B cell (primary cell): ENCODE results near the gene HOPX. TPM values are rescaled to one million over a fixed set of nuclear protein-coding genes. Genes with fewer than 3 reads are reported as not detected.

Experiments
- ATAC-seq: fragments of 200-7000 bp; cut with Tn5 transposase; one replicate; pipeline ENCODE4 v1.10.0; 2021; ENCODE audit warnings: low read depth, mild to moderate bottlenecking, moderate number of reproducible peaks, moderate library complexity
- CTCF ChIA-PET: fragments of 350-600 bp; sonication (Branson Sonifier 250); formaldehyde crosslinking; loops from one replicate; lab custom pipeline; 2021; ENCODE audit warnings: antibody characterized with exemption, inconsistent platforms; lab: Charles Lee
- POLR2A ChIA-PET: fragments of 350-600 bp; sonication (Branson Sonifier 250); formaldehyde crosslinking; loops from one replicate; lab custom pipeline; 2021; ENCODE audit warnings: antibody characterized with exemption; lab: Charles Lee
- DNase-seq: peaks from one replicate; pipeline ENCODE4 v3.0.0; 2013
- H2AFZ ChIP-seq: 2 replicates; pipeline ENCODE4 v1.6.1; 2012; ENCODE audit warnings: mild to moderate bottlenecking, low read depth, low read length; ENCODE audit not compliant: insufficient read depth, poor library complexity, severe bottlenecking
- H3K27ac ChIP-seq, 2 donors: 1 replicate in 1 of 2; 2 replicates in 1 of 2; pipeline ENCODE4 v1.5.1; 2012 to 2013; ENCODE audit warnings: low read length in 2 of 2, mild to moderate bottlenecking in 2 of 2, moderate library complexity in 1 of 2
- H3K27me3 ChIP-seq, 4 experiments: fragments of 200-600 bp in 1 of 4; sonication (generic) in 1 of 4; replicated peaks in 1 of 4; 1 replicate in 2 of 4; 2 replicates in 2 of 4; pipeline versions ENCODE4 v1.6.1 to v1.7.0; 2013 to 2016; ENCODE audit warnings: low read length in 3 of 4, mild to moderate bottlenecking in 2 of 4, mixed read lengths in 1 of 4, moderate library complexity in 1 of 4; ENCODE audit not compliant: insufficient read depth in 4 of 4, control insufficient read depth in 3 of 4; ENCODE audit errors: control extremely low read depth in 1 of 4
- H3K36me3 ChIP-seq, 2 experiments: replicated peaks in 1 of 2; 1 replicate in 1 of 2; 2 replicates in 1 of 2; pipeline versions ENCODE4 v1.6.1 to v1.7.1; 2013; ENCODE audit warnings: low read length in 1 of 2; ENCODE audit not compliant: insufficient read depth in 2 of 2, control insufficient read depth in 1 of 2; ENCODE audit errors: control extremely low read depth in 1 of 2, extremely low read depth in 1 of 2
- H3K4me1 ChIP-seq, 2 donors: fragments of 200-600 bp in 1 of 2; sonication (generic) in 1 of 2; 1 replicate in 1 of 2; 2 replicates in 1 of 2; pipeline versions ENCODE4 v1.5.1 to v1.6.1; 2013 to 2017; ENCODE audit warnings: low read length in 2 of 2; ENCODE audit not compliant: control insufficient read depth in 2 of 2, insufficient read depth in 2 of 2
- H3K4me2 ChIP-seq: replicated peaks from 2 replicates; pipeline ENCODE3; 2012; ENCODE audit warnings: mild to moderate bottlenecking, low read depth, low read length; ENCODE audit not compliant: poor library complexity, severe bottlenecking
- H3K4me3 ChIP-seq, 5 experiments: fragments of 200-600 bp in 1 of 5; sonication (generic) in 1 of 5; 1 replicate in 3 of 5; 2 replicates in 2 of 5; pipeline versions ENCODE4 v1.5.1 to v1.7.0; 2011 to 2016; ENCODE audit warnings: low read length in 4 of 5, mild to moderate bottlenecking in 4 of 5, low read depth in 2 of 5, control low read depth in 1 of 5, moderate library complexity in 1 of 5; ENCODE audit not compliant: insufficient read depth in 1 of 5; ENCODE audit errors: control extremely low read depth in 1 of 5, extremely low read depth in 1 of 5
- H3K79me2 ChIP-seq: fragments of 200-600 bp; sonication (generic); one replicate; pipeline ENCODE4 v1.6.0; 2016; ENCODE audit warnings: low read length; ENCODE audit not compliant: control insufficient read depth, insufficient read depth
- H3K9ac ChIP-seq: fragments of 200-600 bp; sonication (generic); 2 replicates; pipeline ENCODE4 v1.6.1; 2017; ENCODE audit warnings: mild to moderate bottlenecking, low read length, moderate library complexity
- H3K9me3 ChIP-seq, 3 donors: one replicate each; pipeline versions ENCODE4 v1.6.1 to v1.7.1; 2013; ENCODE audit warnings: low read length in 2 of 3; ENCODE audit not compliant: control insufficient read depth in 2 of 3, insufficient read depth in 1 of 3; ENCODE audit errors: control extremely low read depth in 1 of 3
- H4K20me1 ChIP-seq: 2 replicates; pipeline ENCODE4 v1.6.0; 2012; ENCODE audit warnings: mild to moderate bottlenecking, low read length; ENCODE audit not compliant: insufficient read depth, control insufficient read depth, poor library complexity, severe bottlenecking
- H3K27ac Mint-ChIP-seq: one replicate; pipeline ENCODE4 v1.8.0; 2021; ENCODE audit warnings: mixed read lengths
- H3K27me3 Mint-ChIP-seq: one replicate; pipeline ENCODE4 v1.8.0; 2021; ENCODE audit warnings: mixed read lengths
- H3K4me1 Mint-ChIP-seq: one replicate; pipeline ENCODE4 v1.8.0; 2021; ENCODE audit warnings: mixed read lengths
- H3K4me3 Mint-ChIP-seq: one replicate; pipeline ENCODE4 v1.8.0; 2021; ENCODE audit warnings: mixed read lengths
- H3K9me3 Mint-ChIP-seq: one replicate; pipeline ENCODE4 v1.8.0; 2022; ENCODE audit warnings: mixed read lengths; ENCODE audit not compliant: insufficient read depth
- CTCF ChIP-seq: fragments of 200-600 bp; IDR thresholded peaks from one replicate; pipeline ENCODE4 v1.8.0; 2022; ENCODE audit warnings: antibody characterized with exemption, mild to moderate bottlenecking
- EZH2 ChIP-seq: IDR thresholded peaks from 2 replicates; pipeline ENCODE4 v1.6.1; 2012; ENCODE audit warnings: borderline replicate concordance, low read depth, mild to moderate bottlenecking, moderate library complexity, low read length; ENCODE audit not compliant: insufficient read depth, poor library complexity, severe bottlenecking
- WGBS: methylation state at CpG from one replicate; pipeline ENCODE4 v1.1.5; 2013; ENCODE audit warnings: missing lambda C conversion rate; ENCODE audit not compliant: insufficient coverage; 5-methylcytosine and 5-hydroxymethylcytosine counted together
- intact Hi-C: fragments of 100-400 bp; cut with micrococcal nuclease; formaldehyde crosslinking; loops from one replicate; pipeline ENCODE4 v1.10.0; 2022
- polyA plus RNA-seq: library from polyadenylated mRNA; depleted of rRNA; stranded (reverse); fragments of >200 nt; gene quantifications from 2 replicates; pipeline ENCODE4 v1.2.3, GENCODE V29; 2012
- total RNA-seq, 2 donors: library from RNA; stranded (reverse); fragments of 120-200 nt in 1 of 2; gene quantifications; 1 replicate in 1 of 2; 2 replicates in 1 of 2; pipeline versions ENCODE4 v1.2.3 to v1.2.4, GENCODE V29; 2013 to 2022

The HOPX gene
- total and polyA plus RNA-seq, 2 donors (not counting 1 experiment from before 2014, with no cell fraction given): 7.4 to 29.2 TPM

DNA sequence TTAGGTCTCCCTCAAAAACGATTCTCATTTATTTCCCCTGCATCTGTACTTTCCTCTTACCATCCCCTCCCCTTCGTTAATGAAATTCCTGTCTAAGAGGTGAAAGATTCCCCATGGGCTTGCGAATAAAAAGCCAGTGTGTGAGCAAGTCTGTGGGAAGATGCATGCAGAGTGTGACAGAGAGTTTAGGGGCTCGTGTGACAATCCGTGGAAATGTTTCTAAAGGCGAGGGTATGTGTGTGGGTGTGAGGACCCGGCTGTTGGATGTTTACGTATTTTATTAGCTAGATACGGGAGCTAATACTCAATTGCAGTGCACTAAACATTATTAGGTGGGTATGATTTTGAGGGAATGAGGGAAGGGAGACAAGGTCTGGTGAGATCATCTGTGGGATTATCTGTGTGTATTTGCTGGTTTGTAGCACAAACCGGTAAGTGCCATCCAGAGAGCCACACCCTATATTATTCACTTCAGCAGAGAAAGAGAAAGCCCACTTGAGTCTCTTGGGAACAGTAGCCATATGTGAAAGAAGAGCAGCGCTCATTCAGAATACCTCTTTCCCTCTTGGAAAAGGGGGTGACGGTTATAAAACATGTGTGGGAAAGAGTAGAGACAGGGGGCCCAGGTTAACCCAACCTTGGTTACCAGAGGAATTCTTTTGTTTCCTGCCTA is 893 bp upstream of the HOPX start:
- 99% methylated on average over 7 of the region's 12 CpGs for WGBS
- peaks cover 0 to 4% (median 0%) of the 10 kb centered on the region in 3 donors for H3K9me3 ChIP-seq
- H3K79me2 ChIP-seq: no peaks in the 10 kb centered on the region
- no peaks in the 10 kb centered on the region for H3K27me3 ChIP-seq
- no peak overlapping the region for H2AFZ ChIP-seq
- Mint-ChIP-seq H3K4me1 (peaks cover 23% of the 10 kb centered on the region), H3K27me3 (peaks cover 18% of the 10 kb centered on the region), H3K4me3 (peak overlapping the region; percentile 54), H3K27ac (no peak overlapping the region), H3K9me3 (no peaks in the 10 kb centered on the region)
- H3K4me1 ChIP-seq: peaks cover 8 to 9% of the 10 kb centered on the region in 2 donors
- peak overlapping the region in 1 of 5 experiments; percentile 44 for H3K4me3 ChIP-seq
- TF ChIP-seq EZH2 (no peak), CTCF (no peak)
- intact Hi-C loops: no loop called here
- no peak for ATAC-seq
- ChIA-PET POLR2A (no interaction called here), CTCF (no interaction called here)
- H3K4me2 ChIP-seq: peak overlapping the region; percentile 65
- no peaks in the 10 kb centered on the region for H4K20me1 ChIP-seq
- H3K27ac ChIP-seq: no peak overlapping the region
- no peaks in the 10 kb centered on the region for H3K36me3 ChIP-seq
- H3K9ac ChIP-seq: peak overlapping the region; percentile 54
- DNase-seq: no peak

DNA sequence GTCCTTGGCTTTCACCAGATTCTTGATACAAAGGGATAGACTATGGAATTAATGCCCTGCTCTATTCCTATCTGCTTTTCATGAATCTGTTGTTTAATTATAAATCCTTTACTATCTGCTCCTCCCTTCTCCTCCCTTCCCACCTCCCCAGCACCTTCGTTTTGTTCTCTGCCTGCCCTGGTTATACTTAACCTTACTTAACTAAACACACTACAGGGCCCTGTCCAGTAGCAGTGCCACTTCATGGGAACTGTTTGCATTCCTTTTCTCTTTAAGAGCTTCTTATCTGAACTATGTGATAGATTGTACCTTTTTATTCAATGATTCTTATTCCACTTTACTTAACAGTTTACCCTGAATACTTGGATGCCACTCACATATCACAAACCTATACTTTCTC is 830 bp downstream of the HOPX start:
- ChIA-PET POLR2A (no interaction called here), CTCF (no interaction called here)
- Mint-ChIP-seq H3K27ac (no peak overlapping the region), H3K9me3 (no peaks in the 10 kb centered on the region), H3K4me1 (peaks cover 14% of the 10 kb centered on the region), H3K4me3 (no peak overlapping the region), H3K27me3 (peaks cover 18% of the 10 kb centered on the region)
- Histone ChIP-seq H3K36me3 (no peaks in the 10 kb centered on the region), H4K20me1 (no peaks in the 10 kb centered on the region), H3K27me3 (no peaks in the 10 kb centered on the region), H3K27ac (no peak overlapping the region), H3K9ac (no peak overlapping the region), H3K79me2 (no peaks in the 10 kb centered on the region), H3K4me2 (no peak overlapping the region), H3K4me3 (no peak overlapping the region), H3K9me3 (no peaks in the 10 kb centered on the region), H2AFZ (no peak overlapping the region), H3K4me1 (no peaks in the 10 kb centered on the region)
- TF ChIP-seq EZH2 (no peak), CTCF (no peak)
- intact Hi-C loops: no loop called here
- 100% methylated on average over 1 of the region's 1 CpG for WGBS
- ATAC-seq (no peak), DNase-seq (no peak)
